ENCODE measurements around the gene EPS8L1.
"Not testable (repeated sequence)": the region's sequence is repeated elsewhere in the genome, so short reads cannot be mapped to it uniquely, and the experiment has no call there.

The EPS8L1 gene

DNA sequence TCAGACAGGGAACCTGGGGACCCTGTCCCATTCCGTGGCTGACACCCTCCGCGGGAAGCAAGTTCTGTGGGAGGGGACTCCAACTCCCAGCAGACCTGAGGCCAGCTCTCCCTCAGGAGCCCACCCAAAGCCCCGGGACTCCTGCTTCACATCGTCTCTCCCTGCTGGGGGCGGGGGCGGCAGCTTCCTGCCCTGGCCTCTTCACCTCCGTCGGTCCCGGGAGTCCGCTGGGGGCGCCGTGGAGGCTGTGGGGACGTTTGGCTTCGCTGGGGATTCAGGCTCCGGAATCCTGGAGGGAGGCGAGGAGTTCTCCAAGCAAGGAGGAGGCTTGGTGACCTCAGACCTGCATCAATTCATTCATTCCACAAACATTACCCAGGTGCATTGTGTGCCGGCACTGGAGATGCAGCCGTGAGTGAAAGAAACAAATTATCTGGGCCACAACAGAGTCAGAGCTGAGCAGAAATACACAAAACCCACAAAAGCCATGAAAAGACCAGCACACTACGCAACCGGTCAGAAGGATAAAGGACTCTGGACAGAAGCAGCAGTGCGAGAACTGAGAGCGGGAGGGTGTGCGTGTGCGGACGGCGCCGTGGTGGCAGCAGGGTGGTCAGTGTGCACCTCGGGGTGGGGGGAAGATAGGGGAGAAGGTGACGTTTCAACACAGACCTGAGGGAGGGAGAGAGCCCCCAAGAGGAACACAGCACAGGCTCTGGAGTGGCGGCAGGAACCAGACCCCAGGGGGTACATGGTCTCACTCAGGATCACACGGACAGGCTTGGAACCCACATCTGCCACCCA is 19.0 kb downstream of the EPS8L1 start:
- no peak for DNase-seq (ENCODE audit: low spot score)

DNA sequence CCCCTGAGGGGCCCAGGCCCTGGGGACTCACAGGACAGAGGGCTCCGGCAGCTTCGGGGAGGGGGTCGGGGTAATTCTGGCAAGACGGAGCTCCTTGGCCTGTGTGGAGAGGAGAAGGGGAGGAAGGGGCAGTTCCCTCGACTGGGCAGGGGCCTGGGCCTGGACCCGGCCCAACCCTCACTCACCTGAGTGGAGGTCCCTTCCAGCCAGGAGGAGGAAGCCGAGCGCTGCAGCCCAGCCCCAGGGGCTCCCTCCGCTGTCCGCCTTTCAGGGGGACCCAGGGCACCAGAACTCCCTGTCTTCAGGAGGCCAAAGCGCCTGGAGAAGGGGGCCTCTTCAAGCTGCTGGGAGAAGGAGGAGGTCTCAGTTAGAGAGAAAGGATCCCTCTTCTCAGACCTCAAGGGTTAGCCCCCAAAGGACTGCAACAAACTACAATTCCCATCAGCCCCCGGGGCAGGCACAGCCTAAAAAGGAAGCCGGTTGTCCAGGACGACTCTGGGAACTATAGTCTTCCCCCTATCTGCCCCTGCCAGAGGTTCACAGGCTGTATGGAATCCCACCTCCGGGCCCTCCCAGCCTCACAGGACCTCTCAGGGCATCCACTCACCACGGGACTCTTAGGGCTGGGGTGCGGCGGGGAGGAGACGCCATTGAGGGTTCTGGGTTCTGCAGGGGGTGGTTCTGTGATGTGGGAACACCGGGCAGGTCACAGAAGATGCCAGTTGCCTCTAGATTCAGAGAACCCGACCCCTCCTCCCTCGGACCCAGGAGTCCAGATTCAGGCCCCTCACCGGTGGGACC is 19.8 kb downstream of the EPS8L1 start:
- no peak for DNase-seq (ENCODE audit: low spot score)

DNA sequence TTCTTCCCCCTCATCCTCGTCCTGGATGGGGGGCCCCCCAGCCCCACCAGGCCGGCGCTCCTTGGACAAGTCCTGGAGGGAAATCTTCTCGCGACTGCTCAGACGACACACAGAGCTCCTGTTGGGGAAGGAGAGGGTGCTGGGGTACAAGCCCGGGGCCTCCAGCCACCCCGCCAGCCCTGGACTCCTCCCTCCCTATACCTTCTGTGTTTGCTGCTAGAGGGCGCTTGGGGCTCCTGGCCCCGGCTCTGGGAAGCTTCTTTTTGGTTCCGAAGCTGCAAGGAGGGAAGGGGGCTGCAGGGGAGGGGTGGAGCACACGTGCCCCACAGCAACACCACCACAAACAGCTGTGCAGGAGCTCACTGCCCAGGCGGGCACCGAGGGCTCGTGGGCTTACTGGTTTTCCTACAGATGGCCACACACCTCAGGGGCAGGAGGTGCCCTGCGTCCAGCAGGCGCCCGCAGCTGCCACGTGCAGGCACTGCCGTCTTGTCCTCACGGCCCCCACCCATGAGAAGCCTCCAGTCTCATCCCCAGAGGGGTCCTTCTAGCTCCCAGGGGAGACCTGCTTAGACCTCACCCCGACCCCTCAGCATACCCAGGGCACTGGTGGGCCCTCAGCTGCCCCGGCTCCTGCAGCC is 20.5 kb downstream of the EPS8L1 start:
- no peak for DNase-seq (ENCODE audit: low spot score)

DNA sequence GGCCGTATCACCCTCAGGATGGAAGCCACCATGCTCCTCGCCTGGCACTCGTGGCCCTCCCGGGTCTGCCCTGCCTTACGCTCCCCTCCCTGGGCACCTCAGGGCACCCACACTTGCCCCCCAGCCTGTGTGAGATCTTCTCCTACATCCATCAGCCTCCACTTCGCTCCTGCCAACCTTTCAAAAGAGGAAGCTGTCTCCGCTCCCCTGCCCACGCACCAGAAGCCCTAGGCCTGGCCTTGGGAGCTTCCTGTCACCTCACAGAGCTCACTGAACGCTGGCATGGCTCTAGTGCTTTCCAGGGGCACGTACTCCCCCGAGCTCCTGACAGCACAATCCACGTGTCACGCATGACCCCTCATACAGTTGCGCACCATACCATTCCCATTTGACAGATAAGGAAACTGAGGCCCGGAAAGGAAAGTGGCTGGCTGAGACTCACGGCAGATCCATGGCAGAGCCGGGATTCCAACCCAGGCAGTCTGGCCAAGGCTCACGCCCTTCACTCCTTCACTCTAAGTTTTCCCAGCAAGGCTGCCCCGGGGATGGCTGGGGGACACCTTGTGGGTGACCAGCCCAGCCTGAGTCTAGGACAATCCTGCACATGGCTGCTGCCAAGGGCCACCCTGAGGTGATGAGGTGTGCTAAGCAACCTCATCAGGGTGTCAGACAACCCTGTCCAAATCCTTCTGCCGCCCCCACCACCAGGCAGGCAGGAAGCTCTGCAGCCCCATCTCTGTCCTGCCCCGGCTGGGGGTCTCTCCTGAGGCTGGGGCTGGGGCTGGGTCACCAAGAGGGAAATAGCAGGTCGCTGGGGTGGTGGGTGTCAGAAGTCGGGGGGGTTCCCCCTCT is 22.4 kb downstream of the EPS8L1 start:
- DNase-seq (ENCODE audit: low spot score), result no peak

DNA sequence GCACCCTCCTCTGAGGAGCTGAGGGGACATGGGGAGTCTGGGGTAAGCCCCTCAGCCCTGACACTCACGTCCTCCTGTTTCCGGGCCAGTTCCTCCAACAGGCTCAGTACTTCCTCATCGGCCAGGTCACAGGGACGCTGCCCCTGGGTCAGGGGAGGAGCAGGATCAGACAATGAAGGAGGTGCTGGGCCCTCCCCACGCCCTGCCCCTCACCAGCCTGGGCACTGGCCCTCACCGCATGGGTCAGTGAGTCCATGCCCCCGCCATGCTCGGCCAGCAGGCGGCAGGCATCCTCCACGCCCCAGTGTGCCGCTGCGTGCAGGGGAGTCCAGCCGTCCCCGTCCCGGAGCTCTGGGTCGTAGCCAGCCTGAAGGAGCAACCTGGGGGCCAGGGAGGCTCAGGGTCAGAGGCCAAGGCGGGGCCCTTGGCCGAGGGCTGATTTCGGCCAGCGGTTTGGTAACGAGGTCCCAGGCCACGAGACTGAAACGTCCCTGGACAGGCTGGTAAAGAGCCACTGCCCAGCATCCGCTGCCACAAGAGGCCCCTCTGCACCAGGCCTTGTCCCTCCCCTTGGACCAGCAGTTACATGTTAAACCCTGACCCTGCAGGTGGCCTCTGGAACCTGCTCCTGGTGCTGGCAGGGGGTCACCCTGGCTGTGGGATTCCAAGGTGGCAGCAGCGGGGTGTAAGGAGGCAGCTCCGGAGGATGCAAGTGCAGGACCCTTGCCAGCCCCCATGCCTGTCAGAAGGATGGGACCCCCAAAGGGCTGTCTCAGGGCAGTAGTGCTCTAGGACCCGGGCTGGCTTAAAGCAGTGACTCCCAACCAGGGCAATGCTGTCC is 23.3 kb downstream of the EPS8L1 start:
- DNase-seq (ENCODE audit: low spot score), result no peak

DNA sequence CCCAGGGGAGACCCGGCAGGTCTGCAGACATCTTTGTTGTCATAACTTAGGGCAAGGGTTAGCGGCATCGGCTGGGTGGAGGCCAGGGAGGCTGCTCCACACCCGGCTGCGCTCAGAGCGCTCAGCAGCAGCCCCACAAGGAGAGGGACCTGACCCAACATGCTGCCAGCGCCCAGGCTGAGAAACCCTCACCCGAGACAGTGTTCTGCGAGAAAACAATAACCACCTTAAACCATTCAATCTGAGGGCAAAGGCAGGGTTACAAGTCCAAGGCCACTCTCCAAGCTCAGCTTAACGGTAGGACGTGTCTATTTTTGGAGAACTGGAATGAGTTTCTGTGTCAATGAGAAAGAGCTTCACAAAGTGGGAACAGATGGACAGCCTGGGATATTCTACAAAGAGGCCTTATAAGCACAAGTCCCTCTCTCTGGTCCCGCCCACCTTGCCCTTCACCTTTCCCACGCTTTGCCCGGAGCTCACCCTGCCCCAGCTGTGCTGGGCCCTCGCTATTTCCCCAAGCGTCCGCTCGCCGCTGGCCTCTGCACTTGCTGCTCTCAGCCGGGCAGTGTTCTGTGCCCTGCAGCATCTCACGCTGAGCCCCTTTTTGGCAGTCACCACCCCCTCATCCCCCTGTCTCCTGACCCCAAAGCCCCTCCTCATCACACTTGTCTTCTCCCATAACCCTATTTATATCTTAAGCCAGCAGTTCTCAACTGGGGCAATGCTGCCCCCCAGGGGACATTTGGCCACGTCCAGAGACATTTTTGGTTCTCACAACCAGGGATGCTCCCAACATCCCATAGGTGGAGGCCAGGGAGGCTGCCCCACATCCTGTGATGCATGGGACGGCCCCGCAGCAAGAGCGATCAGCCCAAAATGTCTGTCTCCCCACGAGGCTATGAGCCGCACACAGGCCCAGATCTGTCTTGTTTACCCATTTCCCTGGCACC is 24.2 kb downstream of the EPS8L1 start:
- DNase-seq (ENCODE audit: low spot score), result no peak

DNA sequence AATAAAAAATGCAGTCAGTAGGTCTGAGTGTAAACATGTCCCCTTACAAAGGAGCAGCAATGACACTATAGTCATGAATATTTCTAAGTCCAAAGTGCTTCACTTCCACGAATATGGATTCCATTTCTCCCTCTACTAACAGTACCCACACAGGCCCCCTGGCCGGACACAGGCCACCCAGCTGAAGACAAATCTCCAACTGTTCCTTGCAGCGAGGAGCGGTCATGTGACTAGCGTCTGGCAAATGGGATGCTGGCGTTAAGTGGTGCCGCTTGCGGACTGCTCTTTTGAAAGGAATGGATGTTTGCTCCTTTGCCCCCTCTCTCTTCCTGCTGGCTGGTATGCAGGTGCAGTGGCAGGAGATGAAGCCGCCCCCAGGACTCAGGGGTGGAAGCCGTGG is 25.6 kb downstream of the EPS8L1 start:
- no peak for DNase-seq (ENCODE audit: low spot score)

DNA sequence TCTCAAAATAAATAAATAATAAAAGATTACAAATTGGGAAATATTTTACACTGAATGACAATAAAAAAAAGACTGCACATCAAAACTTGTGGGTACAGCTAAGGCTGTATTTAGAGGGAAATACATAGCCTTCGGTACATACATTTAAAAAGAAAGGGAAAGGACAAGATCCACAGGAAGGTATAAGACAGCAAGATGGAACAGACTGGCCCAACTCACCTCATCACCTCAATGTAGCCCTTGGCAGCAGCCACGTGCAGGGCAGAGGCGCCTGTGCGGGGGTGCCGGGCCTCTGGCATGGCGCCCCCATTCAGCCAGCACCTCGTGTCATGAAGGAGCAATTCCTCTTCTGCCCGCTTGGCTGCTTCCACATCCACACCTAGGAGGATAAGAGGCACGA is 27.5 kb downstream of the EPS8L1 start:
- no peak for DNase-seq (ENCODE audit: low spot score)

DNA sequence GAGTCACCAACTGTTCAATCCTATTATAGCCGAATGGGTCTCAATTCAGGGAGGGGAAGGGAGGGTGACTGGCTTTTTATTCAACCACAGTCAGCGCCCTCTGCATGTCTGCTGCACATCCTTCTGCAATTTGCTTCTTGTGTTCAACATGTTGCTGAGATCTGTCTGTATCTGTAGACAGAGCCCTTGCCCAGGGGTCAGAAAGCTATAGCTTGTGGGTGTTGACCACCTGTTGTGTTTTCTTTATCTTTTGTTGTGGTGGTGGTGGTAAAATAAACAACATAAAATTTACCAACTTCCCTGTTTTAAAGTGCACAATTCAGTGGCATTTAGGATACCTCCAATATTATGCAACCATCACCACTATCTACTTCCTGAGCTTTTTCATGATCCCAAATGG is 29.6 kb downstream of the EPS8L1 start:
- DNase-seq (ENCODE audit: low spot score), result no peak

DNA sequence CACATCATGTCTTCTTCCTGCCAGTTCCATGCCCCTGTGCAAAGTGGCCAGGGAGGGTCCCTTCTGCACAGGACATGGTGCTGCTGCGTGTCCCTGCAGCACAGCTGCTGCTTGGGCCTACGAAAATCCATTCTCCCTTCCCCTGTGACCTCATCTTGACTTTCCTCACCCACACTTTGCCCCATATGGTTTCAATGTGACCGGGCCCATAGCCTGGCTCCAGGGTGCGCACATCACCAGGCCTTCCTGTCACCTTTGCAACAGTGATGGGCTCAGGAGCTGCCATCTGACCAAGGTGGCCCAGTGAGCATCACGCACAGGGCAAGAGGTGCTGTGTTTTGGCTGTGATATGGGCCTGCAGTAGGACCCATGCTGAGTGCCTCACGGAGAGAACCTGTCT is 30.9 kb downstream of the EPS8L1 start:
- no peak for DNase-seq (ENCODE audit: low spot score)

DNA sequence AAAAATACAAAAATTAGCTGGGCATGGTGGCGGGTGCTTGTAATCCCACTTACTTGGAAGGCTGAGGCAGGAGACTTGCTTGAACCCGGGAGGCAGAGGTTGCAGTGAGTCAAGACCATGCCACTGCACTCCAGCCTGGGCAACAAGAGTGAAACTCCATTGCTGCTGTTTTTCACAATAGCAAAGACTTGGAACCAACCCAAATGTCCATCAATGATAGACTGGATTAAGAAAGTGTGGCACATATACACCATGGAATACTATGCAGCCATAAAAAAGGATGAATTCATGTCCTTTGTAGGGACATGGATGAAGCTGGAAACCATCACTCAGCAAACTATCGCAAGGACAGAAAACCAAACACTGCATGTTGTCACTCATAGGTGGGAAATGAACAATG is 31.6 kb downstream of the EPS8L1 start:
- DNase-seq (ENCODE audit: low spot score), result not testable (repeated sequence)

DNA sequence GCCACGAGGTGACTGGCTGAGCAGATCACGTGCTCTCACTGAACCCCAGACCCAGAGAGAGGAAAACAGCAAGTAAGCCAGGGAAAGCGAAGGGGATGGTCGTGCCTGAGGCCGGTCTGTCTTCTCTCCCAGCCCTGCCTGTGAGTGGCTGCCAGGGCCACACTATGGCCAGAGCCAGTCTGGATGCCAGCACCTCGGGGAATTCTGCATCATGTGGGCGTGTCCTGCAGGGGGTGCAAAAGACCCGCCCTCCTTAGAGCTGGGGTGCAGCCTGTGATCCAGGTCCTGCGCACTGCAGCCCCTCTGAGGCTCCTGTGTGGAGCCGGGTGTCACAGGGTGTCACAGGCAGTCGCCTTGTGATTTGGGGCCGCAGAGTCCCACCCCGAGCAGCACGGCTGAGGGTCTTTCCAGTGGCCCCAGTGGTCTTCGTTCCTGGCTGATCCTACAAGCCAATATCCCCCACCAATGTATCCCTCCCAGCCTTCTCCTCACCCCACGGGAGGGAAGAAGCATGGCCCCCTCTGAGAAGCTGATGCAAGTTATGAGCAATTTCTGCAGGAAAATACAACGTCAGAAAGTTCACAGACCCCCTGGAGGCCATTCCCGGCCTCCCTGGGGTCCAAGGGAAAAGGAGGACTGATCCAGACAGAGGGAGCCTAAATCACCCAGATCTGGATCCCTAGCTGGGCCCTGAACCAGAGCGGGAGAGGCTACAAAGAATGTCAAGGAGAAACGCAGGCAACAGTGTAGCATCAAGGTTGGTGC is 34.0 kb downstream of the EPS8L1 start:
- no peak for DNase-seq (ENCODE audit: low spot score)

DNA sequence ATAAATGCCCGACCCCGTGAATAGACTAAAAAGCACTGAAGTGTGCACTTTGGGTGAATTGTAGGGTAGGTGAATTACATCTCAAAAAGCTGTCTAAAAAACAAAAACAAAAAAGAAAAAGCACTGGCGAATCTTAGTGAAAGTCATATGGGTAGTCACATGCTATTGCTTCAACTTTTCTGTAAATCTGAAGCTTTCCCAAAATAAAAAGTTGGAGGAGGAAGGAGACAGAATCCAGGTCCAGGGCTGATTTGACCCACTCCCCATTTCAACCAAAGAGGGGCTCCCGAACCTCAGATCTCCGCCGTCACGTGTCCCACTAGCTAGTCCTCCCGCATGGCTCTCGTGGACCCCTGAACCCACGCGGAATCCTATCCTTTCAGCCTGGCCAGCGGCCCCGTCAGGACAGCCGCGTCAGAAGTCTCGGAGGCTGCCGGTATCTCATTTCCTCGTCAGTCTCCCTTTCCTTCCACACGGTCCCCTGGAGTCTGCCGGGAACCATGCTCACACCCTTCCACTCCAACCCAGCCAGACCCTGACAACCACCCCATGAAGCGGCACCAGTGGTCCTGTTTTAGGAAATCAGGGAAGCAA is 35.7 kb downstream of the EPS8L1 start:
- no peak for DNase-seq (ENCODE audit: low spot score)

DNA sequence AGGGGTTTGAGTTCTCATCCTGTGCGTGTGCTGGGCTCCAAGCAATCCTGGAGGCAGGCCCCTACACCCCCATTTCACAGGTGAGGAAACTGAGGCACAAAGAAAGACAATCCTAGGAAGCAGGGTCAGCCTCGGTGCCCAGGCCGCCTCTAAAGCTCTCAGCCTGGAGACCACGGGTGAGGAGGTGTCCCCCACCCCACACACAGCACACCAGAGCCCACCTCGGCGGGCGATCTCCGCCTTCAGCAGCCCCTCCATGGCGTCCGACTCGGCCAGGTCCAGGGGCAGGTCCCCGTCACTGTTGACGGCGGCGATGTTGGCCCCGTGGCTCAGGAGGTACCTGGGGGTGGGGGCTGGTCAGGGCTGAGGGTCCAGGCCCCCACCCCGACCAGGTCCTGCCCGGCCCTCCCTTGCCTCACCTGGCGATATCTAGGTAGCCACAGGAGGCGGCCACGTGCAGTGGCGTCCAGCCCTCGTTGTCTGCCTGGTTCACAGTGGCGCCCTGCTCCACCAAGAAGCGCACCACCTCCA is 36.6 kb downstream of the EPS8L1 start:
- DNase-seq (ENCODE audit: low spot score), result no peak

DNA sequence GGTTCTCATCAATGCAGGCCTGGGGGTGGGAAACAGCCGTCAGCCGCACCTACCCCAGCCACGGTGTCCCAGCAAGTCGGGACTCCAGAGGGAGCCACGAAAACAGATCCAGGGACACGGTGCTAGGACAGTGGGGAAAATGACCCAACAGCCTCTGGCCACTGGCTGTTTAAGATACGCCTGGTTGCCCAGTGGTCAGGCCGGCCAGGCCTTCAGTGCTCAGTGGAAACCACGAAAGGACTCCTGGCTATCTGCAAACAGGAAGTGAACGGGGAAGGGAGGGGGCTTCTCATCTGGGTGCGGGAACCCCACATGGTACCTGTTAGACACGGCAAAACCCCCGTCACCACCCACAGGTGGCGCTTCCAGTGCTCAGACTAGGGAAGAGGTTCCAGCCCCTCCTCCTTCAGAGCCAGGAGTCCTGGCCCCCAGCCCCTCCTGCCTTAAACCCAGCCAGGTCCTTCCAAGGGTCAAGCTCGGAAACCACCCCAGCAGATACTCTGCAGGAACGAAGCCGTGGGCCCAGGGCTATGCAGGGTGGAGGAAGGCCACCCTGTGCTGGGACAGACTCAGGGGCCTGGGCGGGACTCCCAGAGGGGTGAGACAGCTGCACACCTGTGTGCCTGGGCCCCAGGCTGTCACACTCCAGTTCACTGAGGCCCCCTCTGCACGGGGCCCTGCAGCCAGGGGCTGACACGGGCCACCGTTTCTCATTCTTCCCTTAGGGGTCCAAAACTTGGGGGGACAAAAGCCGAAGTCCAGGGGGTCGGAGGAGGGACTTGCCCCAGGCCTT is 37.3 kb downstream of the EPS8L1 start:
- DNase-seq (ENCODE audit: low spot score), result no peak

DNA sequence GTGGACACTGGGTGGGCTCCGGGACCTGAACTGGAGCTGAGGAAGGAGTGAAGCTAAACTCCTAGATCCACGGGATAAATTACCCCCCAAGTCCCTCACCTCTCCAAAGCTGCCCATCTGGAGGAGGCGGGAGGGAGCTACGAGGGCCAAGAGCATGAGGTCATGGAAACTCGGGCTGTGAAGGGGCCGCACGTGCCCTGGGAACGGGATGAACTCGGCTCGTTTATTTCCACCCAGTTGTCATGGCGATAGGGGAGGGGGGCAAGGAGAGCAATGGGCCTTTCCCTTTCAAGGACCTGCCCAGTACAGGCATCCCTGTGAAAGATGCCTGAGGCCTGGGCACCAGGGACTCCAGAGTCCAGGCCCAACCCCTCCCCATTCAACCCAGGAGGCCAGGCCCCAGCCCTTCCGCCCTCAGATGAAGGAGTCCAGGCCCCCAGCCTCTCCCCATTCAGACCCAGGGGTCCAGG is 37.9 kb downstream of the EPS8L1 start:
- DNase-seq (ENCODE audit: low spot score), result no peak

DNA sequence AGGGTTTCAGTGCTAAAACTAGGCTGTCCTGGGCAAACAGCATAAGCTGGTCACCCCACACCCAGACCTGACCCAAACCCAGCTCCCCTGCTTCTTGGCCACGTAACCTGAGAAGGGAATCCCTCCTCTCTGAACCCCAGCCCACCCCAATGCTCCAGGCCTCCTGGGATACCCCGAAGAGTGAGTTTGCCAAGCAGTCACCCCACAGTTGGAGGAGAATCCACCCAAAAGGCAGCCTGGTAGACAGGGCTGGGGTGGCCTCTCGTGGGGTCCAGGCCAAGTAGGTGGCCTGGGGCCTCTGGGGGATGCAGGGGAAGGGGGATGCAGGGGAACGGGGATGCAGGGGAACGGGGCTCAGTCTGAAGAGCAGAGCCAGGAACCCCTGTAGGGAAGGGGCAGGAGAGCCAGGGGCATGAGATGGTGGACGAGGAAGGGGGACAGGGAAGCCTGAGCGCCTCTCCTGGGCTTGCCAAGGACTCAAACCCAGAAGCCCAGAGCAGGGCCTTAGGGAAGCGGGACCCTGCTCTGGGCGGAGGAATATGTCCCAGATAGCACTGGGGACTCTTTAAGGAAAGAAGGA is 39.0 kb downstream of the EPS8L1 start:
- DNase-seq (ENCODE audit: low spot score), result no peak
